Cerebellar cortex (tissue), 1 donor: ENCODE results near the gene SCCPDH.

Experiments
- DNase-seq: peaks from one replicate; pipeline ENCODE4 v3.0.0-alpha.2; 2015; ENCODE audit warnings: low spot score

The SCCPDH gene

DNA sequence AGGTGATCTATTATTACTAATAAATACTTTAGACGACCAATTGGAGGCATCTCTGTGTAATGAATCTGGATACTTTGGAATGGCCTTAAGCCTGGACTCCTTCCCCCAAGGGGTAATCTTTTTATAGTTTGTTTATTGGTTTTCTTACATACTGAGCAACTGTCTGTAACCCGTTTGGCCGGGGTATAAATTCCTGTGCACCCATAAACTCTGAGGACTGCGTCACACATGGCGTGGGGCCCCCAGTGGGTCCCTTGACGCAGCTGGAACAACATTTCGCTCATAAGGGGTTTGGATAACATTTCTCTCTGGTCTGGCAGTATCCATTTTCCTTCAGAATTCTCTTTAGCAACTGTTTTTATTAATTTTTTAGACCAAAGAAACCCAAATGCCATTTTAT, 26.5 kb downstream of the SCCPDH start:
- no peak for DNase-seq

- peak; percentile 61 for DNase-seq
These were observed 29.7 kb downstream of the SCCPDH start for GRCh38 chr1:246753670-246754535.

DNA sequence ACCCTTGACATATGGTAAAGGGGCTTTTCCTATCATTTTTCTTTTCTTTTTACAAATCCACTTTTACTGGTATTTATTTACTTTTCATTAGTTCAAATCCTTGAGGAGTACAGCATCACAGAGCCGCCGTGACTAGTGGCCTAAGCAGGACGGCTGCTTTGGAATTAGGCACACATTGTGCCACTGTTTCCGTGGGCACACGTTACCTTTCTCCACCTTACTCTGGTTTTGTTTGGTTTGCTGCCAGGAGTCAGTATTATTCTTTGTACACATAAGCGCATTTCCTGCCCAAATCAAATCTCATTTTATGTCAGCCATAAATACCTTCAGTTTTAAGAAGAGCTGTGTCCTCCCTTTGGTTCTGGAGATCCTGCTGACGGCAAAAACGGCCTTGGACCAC, 31.2 kb downstream of the SCCPDH start:
- no peak for DNase-seq

DNA sequence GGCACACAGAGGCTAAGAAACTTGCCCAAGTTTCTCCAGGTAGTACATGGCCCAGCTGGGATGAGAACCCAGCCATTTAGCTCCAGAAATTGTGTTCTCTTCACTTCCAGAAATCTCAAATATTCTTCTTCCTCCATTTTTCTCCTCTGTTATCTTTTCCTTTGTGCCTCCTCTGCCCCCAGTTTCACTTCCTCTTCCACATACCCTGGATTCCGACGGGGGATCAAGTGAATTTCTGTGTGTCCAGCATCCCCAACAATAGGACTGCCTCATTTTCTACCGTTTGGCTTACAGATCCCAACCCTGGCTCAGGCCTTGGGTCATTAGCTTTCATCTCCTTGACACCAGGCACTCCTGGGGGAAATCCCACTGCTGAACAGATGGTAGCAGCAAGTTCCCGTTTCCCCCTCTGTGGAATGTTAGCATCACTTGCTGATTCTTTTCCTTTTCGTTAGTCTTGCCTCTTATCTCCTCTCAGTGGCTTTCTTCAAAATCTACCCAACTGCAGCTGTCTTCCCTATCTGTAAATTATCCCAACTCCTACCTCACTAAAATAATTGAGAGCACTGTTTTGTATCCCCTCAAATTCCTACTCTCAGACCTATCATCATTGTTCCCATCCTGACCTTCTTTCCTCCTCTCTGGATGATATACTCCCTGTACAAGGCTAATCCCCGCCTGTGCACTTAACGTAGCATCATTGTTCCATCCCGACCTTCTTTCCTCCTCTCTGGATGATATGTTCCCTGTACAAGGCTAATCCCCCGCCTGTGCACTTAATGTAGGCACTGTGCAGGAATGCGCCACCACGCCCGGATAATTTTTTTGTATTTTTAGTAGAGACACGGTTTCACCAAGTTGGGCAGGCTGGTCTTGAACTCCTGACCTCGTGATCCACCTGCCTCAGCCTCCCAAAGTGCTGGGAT, 36.5 kb downstream of the SCCPDH start:
- peak; percentile 11 for DNase-seq

GRCh38 chr1:246761396-246761795, 37.2 kb downstream of the SCCPDH start:
- no peak for DNase-seq

GRCh38 chr1:246765521-246765920, 41.3 kb downstream of the SCCPDH start:
- no peak for DNase-seq

DNA sequence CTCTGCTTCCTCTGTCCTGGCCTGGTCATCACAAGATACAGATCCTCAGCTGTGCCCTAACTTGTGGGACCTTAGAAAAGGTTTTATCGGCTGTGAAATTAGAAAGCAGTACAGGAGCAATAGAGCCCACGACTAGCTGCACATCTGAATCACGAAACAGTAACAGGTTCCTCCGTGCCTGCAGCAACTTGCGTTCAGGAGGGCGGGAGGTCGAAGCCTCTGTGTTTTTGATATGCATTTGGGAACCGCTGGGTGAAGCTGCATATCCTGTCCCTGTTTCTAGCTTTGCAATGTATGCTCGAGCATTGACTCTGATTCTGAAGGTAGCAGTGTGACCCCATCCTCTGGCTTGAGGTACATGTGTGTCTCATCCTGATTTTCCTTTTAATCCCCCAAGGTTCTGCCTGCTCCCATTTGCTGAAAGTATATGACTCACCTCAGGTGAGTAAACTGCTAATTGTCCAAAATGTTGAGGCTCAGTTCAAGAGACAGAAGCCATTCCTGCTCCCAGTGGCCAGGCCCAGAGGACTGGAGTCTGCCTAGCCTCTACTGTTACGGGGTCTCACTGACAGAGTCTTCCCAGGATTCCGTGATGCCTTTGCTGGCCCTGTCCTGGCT, 44.3 kb downstream of the SCCPDH start:
- no peak for DNase-seq

DNA sequence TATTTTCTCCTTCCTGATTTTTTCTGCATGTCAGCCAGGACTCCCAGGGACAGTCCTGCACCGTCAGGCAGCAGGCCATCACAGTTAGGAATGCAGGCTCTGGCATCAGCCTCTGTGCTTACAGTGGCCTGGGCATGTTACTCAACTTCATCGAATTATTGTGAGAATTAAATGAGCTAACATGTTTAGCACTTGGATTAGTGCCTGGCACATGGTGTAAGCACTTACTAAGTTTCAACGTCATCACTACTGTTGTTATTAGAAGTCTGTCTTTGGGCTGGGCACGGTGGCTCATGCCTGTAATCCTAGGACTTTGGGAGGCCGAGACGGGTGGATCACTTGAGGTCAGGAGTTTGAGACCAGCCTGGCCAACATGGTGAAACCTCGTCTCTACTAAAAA, 45.1 kb downstream of the SCCPDH start:
- DNase-seq: no peak

- DNase-seq: no peak
These were observed 47.2 kb downstream of the SCCPDH start for GRCh38 chr1:246771366-246771765.

DNA sequence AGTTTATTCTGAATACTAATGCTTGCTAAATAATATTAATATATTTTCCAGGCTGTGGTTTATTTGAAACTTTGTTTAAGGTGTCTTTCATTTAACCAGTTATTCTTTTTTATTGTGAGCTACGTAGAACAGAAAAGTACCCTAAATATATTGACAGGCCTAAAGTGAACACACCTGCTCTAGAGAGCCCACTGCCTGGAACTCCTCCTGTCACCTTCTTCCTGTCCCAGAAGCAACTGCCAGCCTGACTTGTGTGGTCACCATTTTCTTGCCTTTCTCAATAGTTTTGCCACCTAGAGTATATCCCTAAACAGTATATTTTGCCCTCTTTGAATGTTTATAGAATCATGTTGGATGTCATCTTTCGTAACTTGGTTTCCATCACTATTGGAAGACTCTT, 48.5 kb downstream of the SCCPDH start:
- DNase-seq: no peak

DNA sequence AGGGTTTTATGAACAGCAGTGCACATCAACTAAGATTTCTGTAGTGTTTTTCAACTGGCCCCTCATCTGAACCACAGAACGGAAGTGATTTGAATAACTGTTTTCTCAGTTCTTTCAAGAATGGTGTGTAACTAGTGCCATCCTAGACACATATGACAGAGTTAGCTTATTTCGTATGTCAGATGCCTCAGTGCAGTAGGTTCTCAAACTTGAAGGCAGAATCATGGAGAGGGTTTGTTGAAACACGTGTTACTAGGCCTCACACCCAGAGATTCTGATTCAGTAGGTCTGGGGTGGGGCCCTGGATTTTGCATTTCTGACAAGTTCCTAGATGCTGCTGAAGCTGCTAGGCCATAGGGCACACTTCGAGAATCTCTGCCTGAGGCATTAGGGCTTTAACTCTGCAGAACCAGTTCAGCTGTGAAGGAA, 49.0 kb downstream of the SCCPDH start:
- DNase-seq: no peak

DNA sequence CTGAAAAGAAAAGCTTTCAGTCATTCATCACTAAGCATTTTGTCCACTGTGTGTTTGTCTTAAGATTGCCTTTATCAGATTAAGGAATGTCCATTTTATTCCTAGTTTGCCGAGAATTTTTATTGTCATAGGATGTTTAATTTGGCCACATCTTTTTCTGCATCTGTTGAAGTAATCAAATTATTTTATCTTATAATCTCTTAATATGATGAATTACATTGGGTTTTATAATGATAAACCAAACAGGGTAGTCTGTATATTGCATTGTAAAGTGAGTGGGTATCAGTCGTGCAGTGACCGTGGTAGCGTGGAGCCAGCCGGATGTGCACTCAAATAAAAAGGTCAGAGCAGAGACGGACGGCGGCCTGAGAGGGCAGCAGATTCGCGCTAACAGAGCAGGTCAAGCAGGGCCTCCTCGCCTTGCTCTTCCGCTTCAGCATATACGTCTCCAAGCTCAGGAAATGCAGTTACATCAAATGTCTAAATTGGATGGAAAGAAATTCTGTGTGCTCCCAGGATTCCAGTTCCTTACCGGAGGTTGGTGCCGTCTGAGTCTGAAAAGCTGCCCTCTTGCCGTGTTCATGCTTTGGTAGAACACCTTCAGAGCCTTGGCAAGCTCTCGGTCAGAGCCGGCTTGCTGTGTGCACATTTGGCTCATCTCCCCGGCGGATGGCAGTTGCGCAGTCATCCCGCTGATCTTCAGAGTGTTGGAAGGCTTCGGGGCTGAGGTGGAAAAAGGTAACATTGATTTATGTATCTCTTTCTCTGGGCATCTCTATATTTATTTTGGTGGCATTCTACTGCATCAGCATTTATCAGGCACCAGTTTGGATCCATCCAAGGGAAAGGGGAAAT, 51.5 kb downstream of the SCCPDH start:
- DNase-seq: peak; percentile 94

DNA sequence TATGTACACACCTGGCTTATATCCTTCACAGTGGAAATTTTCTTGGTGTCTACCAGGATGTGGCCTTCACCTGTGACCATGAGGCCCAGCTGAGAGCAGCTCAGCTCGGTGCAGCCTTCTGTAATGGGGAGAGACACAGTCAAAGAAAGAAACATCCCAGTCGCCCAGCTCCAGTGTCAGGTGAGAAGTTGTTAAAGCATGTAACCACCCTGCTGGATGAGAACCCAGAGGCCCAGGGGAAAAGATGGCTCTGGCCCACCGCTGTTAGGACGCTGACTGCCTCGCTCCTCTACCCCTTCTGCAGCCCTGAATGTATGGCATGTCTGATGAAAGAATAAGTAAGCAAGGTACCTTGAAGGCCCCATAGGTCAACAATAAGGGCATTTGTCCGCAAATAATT, 52.7 kb downstream of the SCCPDH start:
- no peak for DNase-seq

- no peak for DNase-seq
These were observed 54.5 kb downstream of the SCCPDH start for GRCh38 chr1:246778663-246779062.

GRCh38 chr1:246779561-246780175, 55.5 kb downstream of the SCCPDH start:
- DNase-seq: peak; percentile 24

DNA sequence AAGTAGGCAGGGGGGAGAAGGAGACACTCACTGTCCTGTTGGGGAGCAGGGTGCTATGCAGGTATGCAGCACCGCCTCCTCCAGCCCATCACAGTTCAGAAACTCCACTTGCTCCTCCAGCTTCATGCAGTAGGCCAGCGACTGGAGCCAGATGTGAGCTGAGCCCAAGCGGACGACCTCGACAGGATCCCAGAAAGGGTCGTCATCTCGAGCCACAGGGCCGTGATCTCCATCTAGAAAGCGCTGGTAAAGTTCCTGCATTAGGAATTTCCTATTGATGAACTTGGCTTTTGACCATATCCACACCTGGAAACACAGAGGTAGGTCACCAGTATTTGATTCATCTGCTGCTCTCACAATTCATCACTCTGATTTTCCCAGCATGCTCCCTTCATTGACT, 56.1 kb downstream of the SCCPDH start:
- no peak for DNase-seq

- no peak for DNase-seq
These were observed 57.0 kb downstream of the SCCPDH start for GRCh38 chr1:246781212-246781611.

DNA sequence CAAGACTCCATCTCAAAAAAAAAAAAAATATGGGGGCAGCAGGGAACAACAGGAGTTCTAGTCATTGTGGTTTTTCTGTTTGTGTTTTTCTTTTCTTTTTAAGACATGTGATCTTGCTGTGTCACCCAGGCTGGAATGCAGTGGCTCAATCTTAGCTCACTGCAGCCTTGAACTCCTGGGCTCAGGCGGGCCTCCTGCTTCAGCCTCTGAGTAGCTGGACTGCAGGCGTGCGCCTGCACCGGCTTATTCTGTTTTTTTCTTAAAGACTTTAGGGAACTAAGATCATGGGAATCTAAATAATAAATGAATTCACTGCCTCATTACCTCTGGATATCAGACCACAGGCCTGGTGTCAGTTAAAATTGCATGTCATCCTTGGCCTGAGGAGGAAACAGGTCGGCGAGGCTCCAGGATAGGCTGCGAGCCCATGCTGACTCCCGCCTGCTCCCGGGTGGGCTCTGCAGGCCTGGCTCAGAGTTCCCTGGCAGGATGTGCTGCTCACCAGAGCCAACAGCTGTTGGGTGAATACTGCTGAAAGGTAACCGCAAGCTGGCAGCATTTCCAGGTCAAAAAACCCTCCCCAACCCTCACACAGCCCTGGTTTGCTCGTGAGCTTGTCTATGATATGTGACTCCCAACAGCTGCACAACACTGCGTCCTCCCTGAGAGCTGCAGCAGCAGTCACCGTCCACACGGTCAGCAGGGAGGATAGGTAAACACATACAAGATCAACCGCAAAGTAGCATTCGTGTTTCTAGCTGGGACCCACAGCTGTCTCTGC, 58.1 kb downstream of the SCCPDH start:
- peak; percentile 25 for DNase-seq

GRCh38 chr1:246784621-246785493, 60.6 kb downstream of the SCCPDH start:
- peak; percentile 29 for DNase-seq
